Measurements from ENCODE around the gene CDYL2.

GRCh38 chr16:80591071-80591915 lies 213.1 kb downstream of the CDYL2 start:
- no peak for TF ChIP-seq EZH2 (IDR thresholded peaks at IDR 0.05; ENCODE audit: insufficient read depth, poor library complexity, severe bottlenecking)
- no peak for TF ChIP-seq EZH2phosphoT487 (IDR thresholded peaks at IDR 0.05; ENCODE audit: insufficient read depth, low read depth)
